Fibroblast of pulmonary artery (primary cell): ENCODE results near the gene RELL1.

Experiments
- DNase-seq: peaks from one replicate; pipeline ENCODE4 v3.0.0-alpha.2; 2010; ENCODE audit warnings: low read depth
- H3K4me3 ChIP-seq: replicated peaks from 2 replicates; pipeline ENCODE4 v1.5.1; 2011; ENCODE audit warnings: low read depth, mild to moderate bottlenecking, control low read depth, low read length, moderate library complexity
- CTCF ChIP-seq: IDR thresholded peaks from 2 replicates; pipeline ENCODE4 v1.5.1; 2011; ENCODE audit warnings: mild to moderate bottlenecking, control low read depth, low read length, inconsistent platforms; ENCODE audit errors: missing control alignments

Gene RELL1

GRCh38 chr4:37728064-37728463 lies 41.9 kb upstream of the RELL1 start:
- TF ChIP-seq CTCF = no peak
- no peak overlapping the region for H3K4me3 ChIP-seq
- no peak for DNase-seq

GRCh38 chr4:37727635-37728034 lies 41.5 kb upstream of the RELL1 start:
- DNase-seq = no peak
- no peak overlapping the region for H3K4me3 ChIP-seq
- TF ChIP-seq CTCF = no peak

GRCh38 chr4:37726666-37727065 lies 40.5 kb upstream of the RELL1 start:
- no peak for TF ChIP-seq CTCF

GRCh38 chr4:37725718-37726117 lies 39.5 kb upstream of the RELL1 start:
- TF ChIP-seq CTCF = no peak
- DNase-seq = no peak
- no peak overlapping the region for H3K4me3 ChIP-seq

More at GRCh38 chr4:37726666-37727065, 40.5 kb upstream of the RELL1 start:
- H3K4me3 ChIP-seq = no peak overlapping the region
- peak; percentile 74 for DNase-seq

GRCh38 chr4:37723067-37723466 lies 36.9 kb upstream of the RELL1 start:
- no peak for TF ChIP-seq CTCF
- no peak for DNase-seq
- no peak overlapping the region for H3K4me3 ChIP-seq

- no peak overlapping the region for H3K4me3 ChIP-seq
- no peak for TF ChIP-seq CTCF
- no peak for DNase-seq
Measured at GRCh38 chr4:37721995-37722638, 35.9 kb upstream of the RELL1 start.

GRCh38 chr4:37719021-37719420 lies 32.8 kb upstream of the RELL1 start:
- no peak overlapping the region for H3K4me3 ChIP-seq
- TF ChIP-seq CTCF = no peak
- no peak for DNase-seq
